GM19397 (cell line): ENCODE results near the gene MICB.
"Not testable (repeated sequence)": the region's sequence is repeated elsewhere in the genome, so short reads cannot be mapped to it uniquely, and the experiment has no call there.

ENCODE experiments used
- ATAC-seq: cut with Tn5 transposase; IDR thresholded peaks from one replicate; pipeline ENCODE4 v1.9.1; 2021; ENCODE audit warnings: mild to moderate bottlenecking, moderate library complexity; ENCODE audit not compliant: unreplicated experiment

Gene MICB

GRCh38 chr6:31498748-31499147 is 803 bp downstream of the MICB start:
- ATAC-seq, result no peak

- ATAC-seq, result not testable (repeated sequence)
Observed at GRCh38 chr6:31499648-31500047, 1.7 kb downstream of the MICB start.

GRCh38 chr6:31502586-31502985 is 4.6 kb downstream of the MICB start:
- ATAC-seq, result no peak

GRCh38 chr6:31509036-31509435 is 11.1 kb downstream of the MICB start:
- ATAC-seq, result not testable (repeated sequence)

GRCh38 chr6:31510007-31510406 is 12.1 kb downstream of the MICB start:
- ATAC-seq, result no peak

- no peak for ATAC-seq
Observed at GRCh38 chr6:31513456-31514165, 15.7 kb downstream of the MICB start.

GRCh38 chr6:31521835-31522234 is 23.9 kb downstream of the MICB start:
- no peak for ATAC-seq

DNA sequence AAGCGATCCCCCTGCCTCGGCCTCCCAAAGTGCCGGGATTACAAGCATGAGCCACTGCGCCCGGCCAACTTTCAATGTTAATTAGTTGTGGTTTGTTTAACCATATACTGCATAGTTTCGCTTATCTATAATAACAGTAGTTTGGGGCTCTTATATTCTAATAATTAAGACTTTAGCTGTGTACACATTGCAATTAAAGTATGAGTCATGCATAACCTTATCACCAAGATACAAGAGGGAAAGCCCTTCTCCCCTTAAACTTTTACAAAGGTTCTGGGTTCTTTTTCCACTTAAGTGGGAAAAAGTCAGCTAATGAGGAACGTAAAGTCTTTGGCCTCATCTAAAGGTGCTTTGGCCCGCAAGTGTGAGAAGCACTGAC is 27.6 kb downstream of the MICB start:
- no peak for ATAC-seq

DNA sequence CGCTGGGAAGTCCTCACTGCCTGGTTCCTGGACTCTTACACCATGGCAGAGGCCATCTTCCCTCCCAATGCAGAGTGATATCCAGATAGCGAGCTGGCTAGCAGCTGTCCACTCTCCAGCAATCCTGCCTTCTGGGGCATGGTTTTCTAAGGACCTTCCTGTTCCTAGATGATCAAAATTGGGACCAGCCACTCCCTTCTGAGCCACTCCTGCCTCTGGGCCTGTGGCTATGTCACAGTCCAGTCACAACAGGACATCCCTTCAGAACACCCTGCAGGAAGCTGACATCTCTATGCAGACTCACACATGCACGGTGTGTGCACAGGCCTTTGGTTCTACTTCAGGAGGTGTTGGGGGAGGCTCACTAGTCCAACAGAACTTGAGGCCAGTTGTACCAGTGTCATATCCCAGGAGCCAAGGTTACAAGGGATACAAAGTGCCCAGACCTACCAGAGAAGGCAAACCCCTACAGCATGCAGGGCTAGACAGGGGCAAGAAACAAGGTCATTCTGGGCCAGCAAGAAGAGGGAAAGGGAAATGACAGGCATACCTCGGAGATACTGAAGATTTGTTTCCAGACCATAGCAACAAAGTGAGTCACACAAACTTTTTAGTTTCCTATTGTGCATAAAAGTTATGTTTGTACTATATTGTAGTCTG is 28.1 kb downstream of the MICB start:
- no peak for ATAC-seq

- no peak for ATAC-seq
Observed at GRCh38 chr6:31528307-31528777, 30.4 kb downstream of the MICB start.

DNA sequence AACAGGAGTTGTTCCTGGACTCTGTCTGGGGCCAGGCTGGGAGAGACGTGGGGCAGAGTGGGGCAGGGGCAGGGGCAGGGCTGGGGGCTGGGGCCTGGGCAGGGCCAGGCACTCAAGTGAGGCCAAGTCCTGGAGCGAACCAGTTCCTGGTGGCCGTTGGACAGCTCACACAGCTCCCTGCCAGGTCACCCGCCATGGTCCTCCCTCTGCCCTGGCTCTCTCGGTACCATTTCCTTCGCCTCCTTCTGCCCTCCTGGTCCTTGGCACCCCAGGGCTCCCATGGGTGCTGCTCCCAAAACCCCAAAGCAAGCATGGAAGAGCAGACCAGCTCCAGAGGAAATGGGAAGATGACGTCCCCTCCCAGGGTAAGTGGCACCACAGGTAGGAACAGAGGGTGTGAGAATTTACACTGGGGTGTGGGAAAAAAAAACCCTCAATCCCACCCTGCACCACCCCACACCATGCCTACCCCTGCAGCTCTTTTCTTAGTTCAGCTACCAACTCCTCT is 30.9 kb downstream of the MICB start, which contains the start of gene MCCD1:
Gene MCCD1, plus strand, starts transcription at position 142 of the 508 bp plus-strand sequence. Its CDS starts 53 bp downstream, at position 195.
- ATAC-seq, result no peak

DNA sequence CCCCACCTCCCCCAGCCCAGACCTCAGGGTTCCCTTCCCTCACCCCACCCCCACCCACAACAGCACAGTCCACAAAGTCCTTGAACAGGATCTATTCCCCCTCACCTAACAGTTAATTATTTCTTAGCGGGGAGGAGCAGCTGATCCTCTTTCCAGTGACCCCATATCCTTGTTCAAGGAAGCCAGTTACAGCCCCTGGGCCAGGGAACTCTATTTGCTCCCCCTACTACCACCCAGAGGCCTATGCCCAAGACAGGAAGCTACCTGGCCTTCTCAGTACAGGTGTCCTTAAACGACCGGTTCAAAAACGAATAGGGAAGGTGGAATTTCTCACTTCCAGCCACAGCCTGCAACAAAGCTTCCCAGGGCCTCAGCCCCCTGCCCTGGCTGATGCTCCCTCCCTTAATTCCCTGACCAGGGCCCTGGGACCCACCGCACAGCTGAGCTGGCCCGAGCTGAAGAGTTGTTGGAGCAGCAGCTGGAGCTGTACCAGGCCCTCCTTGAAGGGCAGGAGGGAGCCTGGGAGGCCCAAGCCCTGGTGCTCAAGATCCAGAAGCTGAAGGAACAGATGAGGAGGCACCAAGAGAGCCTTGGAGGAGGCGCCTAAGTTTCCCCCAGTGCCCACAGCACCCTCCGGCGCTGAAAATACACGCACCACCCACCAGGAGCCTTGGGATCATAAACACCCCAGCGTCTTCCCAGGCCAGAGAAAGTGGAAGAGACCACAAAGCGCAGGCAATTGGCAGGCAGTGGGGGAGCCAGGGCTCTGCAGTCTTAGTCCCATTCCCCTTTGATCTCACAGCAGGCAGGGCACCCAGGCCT is 31.6 kb downstream of the MICB start:
- ATAC-seq, result no peak

GRCh38 chr6:31530659-31531058 is 32.7 kb downstream of the MICB start:
- no peak for ATAC-seq

DNA sequence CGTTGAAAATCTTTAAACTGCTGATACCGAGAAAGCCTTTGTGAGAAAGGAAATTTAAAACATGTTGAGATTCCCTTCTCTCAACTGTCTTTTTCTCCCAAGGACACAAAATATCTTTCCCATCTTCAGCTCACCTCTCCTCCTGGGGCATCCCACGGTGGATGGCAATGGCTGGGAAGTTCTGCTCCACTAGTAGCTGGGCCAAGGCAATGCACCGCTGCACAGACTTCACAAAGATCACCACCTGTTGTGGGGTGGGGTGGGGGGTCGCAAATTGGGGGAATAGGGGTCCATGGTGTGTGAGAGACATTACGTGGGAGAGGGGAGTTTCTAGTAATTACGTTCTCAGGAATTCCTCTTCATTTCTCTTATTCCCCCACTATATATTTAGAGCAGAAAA is 33.2 kb downstream of the MICB start:
- no peak for ATAC-seq

- no peak for ATAC-seq
Observed at GRCh38 chr6:31531771-31532643, 34.1 kb downstream of the MICB start.

- no peak for ATAC-seq
Observed at GRCh38 chr6:31532644-31533454, 34.9 kb downstream of the MICB start.

DNA sequence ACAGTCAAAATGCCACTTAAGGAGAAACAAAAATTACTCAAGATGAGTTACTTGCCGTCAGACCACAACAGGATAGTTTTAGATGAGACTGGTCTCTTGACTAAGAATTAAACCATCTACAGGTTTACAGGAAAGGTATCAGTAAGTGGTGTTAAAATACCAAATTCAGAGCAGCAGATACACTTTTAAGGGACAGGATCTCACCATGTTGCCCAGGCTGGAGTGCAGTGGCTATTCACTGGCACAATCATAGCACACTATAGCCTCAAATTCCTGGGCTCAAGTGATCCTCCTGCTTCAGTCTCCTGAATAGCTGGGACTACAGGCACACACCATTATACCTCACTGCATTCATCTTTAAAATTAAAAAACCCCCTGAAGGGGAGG is 35.5 kb downstream of the MICB start:
- ATAC-seq, result no peak

DNA sequence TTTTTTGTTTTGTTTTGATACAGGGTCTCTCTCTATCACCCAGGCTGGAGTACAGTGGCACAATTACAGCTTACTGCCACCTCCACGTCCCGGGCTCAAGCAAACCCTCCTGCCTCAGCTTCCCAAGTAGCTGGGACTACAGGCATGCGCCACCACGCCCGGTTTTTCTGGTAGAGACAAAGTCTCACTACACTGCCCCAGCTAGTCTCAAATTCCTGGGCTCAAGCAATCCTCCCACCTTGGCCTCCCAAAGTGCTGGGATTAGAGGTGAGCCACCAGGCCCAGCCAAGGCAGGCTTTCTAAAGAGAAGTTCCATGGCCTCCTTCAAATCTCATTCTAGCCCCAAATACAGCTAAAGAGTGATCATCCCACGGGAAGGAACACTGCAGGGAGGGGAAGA is 36.1 kb downstream of the MICB start:
- ATAC-seq, result no peak

DNA sequence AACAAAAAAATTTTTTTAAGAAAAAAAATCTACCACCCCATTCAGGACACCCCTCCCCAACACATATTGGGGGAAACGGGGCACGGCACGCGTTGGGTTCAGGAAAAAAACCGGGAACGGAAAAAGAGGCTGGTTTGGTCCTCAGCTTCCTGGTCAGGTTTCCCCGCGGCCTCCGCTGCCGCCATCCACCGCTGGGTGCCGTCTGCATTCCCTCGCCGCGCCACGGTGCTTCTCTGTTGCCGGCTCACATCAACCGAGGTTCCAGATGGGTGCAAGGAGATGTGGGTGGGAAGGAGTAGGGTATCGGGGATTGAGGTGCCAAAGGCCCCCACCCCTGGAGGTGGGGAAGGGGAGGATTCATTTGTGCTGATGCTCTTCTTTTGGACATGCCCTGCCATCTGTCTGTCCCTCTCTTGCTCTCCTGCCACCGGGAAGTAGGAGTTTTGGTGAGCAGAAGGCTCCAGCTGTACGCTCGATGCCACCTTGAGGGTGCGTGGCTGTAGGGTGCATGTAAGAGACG is 36.6 kb downstream of the MICB start:
- ATAC-seq, result no peak
